GM12878 (cell line): ENCODE results near the gene PTPN14. TPM values are rescaled to one million over a fixed set of nuclear protein-coding genes. Genes with fewer than 3 reads are reported as not detected.
A peak's percentile ranks its signal among the peaks of the same experiment; 100 is the strongest.

Source experiments
- ATF7 ChIP-seq: fragments of 450-650 bp; IDR thresholded peaks from 2 replicates; pipeline ENCODE4 v1.6.1; 2016; ENCODE audit warnings: low read depth, mild to moderate bottlenecking
- BHLHE40 ChIP-seq, 2 experiments: fragments of 450-650 bp in 1 of 2; IDR thresholded peaks; 2 replicates each; pipeline ENCODE4 v1.6.1; 2011 to 2017; ENCODE audit warnings: low read depth in 2 of 2, borderline replicate concordance in 1 of 2, improper control_type of control experiment in 1 of 2, low read length in 1 of 2, mild to moderate bottlenecking in 1 of 2
- CREB1 ChIP-seq: IDR thresholded peaks from 2 replicates; pipeline ENCODE4 v1.6.1; 2012; ENCODE audit warnings: low read depth, mild to moderate bottlenecking, inconsistent platforms
- EP300 ChIP-seq, 2 experiments: fragments of 150-350 bp in 1 of 2; IDR thresholded peaks; 2 replicates each; pipeline ENCODE4 v1.6.1; 2011 to 2012; ENCODE audit warnings: low read depth in 2 of 2, low read length in 2 of 2, borderline replicate concordance in 1 of 2, improper control_type of control experiment in 1 of 2, inconsistent platforms in 1 of 2; ENCODE audit not compliant: control insufficient read depth in 1 of 2
- ETV6 ChIP-seq, 2 experiments: fragments of 450-650 bp in 1 of 2; IDR thresholded peaks in 1 of 2; conservative IDR thresholded peaks in 1 of 2; 2 replicates each; pipeline ENCODE4 v1.6.1; 2014; ENCODE audit warnings: antibody characterized with exemption in 1 of 2, borderline replicate concordance in 1 of 2, low read depth in 1 of 2, mild to moderate bottlenecking in 1 of 2, moderate library complexity in 1 of 2
- GABPA ChIP-seq: IDR thresholded peaks from 2 replicates; pipeline ENCODE4 v1.6.1; 2014; ENCODE audit warnings: antibody characterized with exemption, low read depth, mild to moderate bottlenecking, inconsistent platforms
- GATAD2B ChIP-seq: fragments of 450-650 bp; conservative IDR thresholded peaks from 2 replicates; pipeline ENCODE4 v1.6.1; 2017; ENCODE audit warnings: low read depth, mild to moderate bottlenecking, moderate library complexity
- IRF4 ChIP-seq: IDR thresholded peaks from 2 replicates; pipeline ENCODE4 v1.6.1; 2011; ENCODE audit warnings: low read depth, low read length
- NR2C1 ChIP-seq: fragments of 450-650 bp; IDR thresholded peaks from 2 replicates; pipeline ENCODE4 v1.6.1; 2017; ENCODE audit warnings: antibody characterized with exemption, mild to moderate bottlenecking, moderate library complexity
- RFX5 ChIP-seq: IDR thresholded peaks from 2 replicates; pipeline ENCODE4 v1.6.1; 2011; ENCODE audit warnings: low read depth, low read length, improper control_type of control experiment
- RUNX3 ChIP-seq: IDR thresholded peaks from 2 replicates; pipeline ENCODE4 v1.6.1; 2012; ENCODE audit warnings: low read length, inconsistent platforms
- TAF1 ChIP-seq: IDR thresholded peaks from 2 replicates; pipeline ENCODE4 v1.6.1; 2011; ENCODE audit warnings: mild to moderate bottlenecking, low read depth, low read length, borderline replicate concordance
- TCF7 ChIP-seq: IDR thresholded peaks from 2 replicates; pipeline ENCODE4 v1.6.1; 2014; ENCODE audit warnings: antibody characterized with exemption, borderline replicate concordance
- polyA plus RNA-seq, 11 experiments: library from polyadenylated mRNA; depleted of rRNA in 4 of 11; unstranded in 6 of 11; stranded (reverse) in 5 of 11; fragments of >200 nt; fragmentation: Nextera tagmentation in 4 of 11; fragmentation: Illumina TruSeq in 1 of 11; extraction: Ambion mirVana in 4 of 11; extraction: Trizol in 1 of 11; gene quantifications; 1 replicate in 1 of 11; 2 replicates in 10 of 11; pipeline versions ENCODE4 v1.2.1 to v1.2.3, GENCODE V29; 2011 to 2016; ENCODE audit warnings: inconsistent platforms in 2 of 11, missing spikeins in 2 of 11, low read depth in 1 of 11
- total RNA-seq, 4 experiments: library from RNA; depleted of rRNA in 3 of 4; stranded (reverse); fragments of >200 nt in 3 of 4; fragmentation: Illumina TruSeq in 1 of 4; extraction: Trizol in 1 of 4; gene quantifications; 2 replicates each; pipeline versions ENCODE4 v1.2.1 to v1.2.3, GENCODE V29; 2013 to 2021
- TF ChIP-seq, protein P1 (sequence below): fragments of 450-650 bp; IDR thresholded peaks from 2 replicates; pipeline ENCODE4 v1.6.1; 2016; ENCODE audit warnings: mild to moderate bottlenecking
- TF ChIP-seq, protein P2 (sequence below): fragments of 450-650 bp; IDR thresholded peaks from 2 replicates; pipeline ENCODE4 v1.6.1; 2017; ENCODE audit warnings: mild to moderate bottlenecking, low read depth, inconsistent platforms; ENCODE audit not compliant: poor library complexity, severe bottlenecking

The PTPN14 gene
- total and polyA plus RNA-seq, 10 of the 15 experiments (the other 5 are each of a cell fraction or from before 2014, with no cell fraction given) = 0.05 to 5.1 (median 0.44) TPM

DNA sequence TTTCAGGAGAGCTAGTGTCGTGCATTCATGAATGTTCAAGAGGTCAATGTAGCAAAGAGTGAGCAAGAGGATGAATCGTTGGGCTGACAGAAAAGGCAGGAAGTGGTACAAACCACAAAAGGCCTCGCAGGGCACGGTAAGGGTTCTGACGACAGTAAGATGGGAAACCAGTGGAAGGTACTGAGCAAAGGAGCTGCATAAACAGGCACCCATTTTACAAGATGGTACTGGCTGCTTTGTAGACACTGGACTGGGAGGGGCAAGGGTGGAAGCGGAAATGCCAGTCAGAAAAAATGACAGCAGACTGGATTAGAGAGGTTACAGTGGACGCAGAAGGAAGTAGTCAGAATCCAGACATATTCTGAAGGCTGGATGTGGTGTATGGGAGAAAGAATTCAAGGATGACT is 123.5 kb downstream of the PTPN14 start (continued):
- TF ChIP-seq ATF7 (peak; percentile 91), CREB1 (peak; percentile 30; the same call in 1 of the 2 replicates), EP300 (IDR thresholded peaks at IDR 0.05; ENCODE audit: borderline replicate concordance in 1 of 2, control insufficient read depth in 1 of 2, low read depth in 2 of 2, low read length in 2 of 2) (peak; percentile 56 to 75; a peak in 3 of 4 replicates), BHLHE40 (IDR thresholded peaks at IDR 0.05; ENCODE audit: borderline replicate concordance in 1 of 2, low read depth in 2 of 2, low read length in 1 of 2) (peak; percentile 48 to 70; a peak in 3 of 4 replicates), RFX5 (no peak), TAF1 (0 out of 2 replicates have a peak, but pooled peaks have one; percentile 2), ETV6 (conservative IDR thresholded peaks at IDR 0.05 in 1 of 2, IDR thresholded peaks at IDR 0.05 in 1 of 2; ENCODE audit: borderline replicate concordance in 1 of 2, low read depth in 1 of 2) (peak in 1 of 2 experiments; percentile 61; a peak in 1 of 4 replicates), IRF4 (peak; percentile 29; the same call in 1 of the 2 replicates), GATAD2B (peak; percentile 74; the same call in 1 of the 2 replicates), NR2C1 (0 out of 2 replicates have a peak, but pooled peaks have one; percentile 18), TCF7 (no peak), GABPA (0 out of 2 replicates have a peak, but pooled peaks have one; percentile 49), RUNX3 (peak; percentile 94)
- TF ChIP-seq, protein P1, sequence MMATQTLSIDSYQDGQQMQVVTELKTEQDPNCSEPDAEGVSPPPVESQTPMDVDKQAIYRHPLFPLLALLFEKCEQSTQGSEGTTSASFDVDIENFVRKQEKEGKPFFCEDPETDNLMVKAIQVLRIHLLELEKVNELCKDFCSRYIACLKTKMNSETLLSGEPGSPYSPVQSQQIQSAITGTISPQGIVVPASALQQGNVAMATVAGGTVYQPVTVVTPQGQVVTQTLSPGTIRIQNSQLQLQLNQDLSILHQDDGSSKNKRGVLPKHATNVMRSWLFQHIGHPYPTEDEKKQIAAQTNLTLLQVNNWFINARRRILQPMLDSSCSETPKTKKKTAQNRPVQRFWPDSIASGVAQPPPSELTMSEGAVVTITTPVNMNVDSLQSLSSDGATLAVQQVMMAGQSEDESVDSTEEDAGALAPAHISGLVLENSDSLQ = peak; percentile 94
- TF ChIP-seq, protein P2, sequence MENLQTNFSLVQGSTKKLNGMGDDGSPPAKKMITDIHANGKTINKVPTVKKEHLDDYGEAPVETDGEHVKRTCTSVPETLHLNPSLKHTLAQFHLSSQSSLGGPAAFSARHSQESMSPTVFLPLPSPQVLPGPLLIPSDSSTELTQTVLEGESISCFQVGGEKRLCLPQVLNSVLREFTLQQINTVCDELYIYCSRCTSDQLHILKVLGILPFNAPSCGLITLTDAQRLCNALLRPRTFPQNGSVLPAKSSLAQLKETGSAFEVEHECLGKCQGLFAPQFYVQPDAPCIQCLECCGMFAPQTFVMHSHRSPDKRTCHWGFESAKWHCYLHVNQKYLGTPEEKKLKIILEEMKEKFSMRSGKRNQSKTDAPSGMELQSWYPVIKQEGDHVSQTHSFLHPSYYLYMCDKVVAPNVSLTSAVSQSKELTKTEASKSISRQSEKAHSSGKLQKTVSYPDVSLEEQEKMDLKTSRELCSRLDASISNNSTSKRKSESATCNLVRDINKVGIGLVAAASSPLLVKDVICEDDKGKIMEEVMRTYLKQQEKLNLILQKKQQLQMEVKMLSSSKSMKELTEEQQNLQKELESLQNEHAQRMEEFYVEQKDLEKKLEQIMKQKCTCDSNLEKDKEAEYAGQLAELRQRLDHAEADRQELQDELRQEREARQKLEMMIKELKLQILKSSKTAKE = peak; percentile 63
